WTC11 (cell line): ENCODE results near the gene OLFM3. TPM values are rescaled to one million over a fixed set of nuclear protein-coding genes. Genes with fewer than 3 reads are reported as not detected.

Source experiments
- ATAC-seq: fragments of 200-7000 bp; cut with Tn5 transposase; 2 replicates; pipeline ENCODE4 v1.10.0; 2021; ENCODE audit warnings: mild to moderate bottlenecking, moderate library complexity
- CTCF ChIA-PET: fragments of 300-600 bp; sonication (Branson Sonifier 250); formaldehyde crosslinking; loops from one replicate; lab custom pipeline; 2021; ENCODE audit warnings: antibody characterized with exemption; lab: Charles Lee
- POLR2A ChIA-PET: fragments of 350-600 bp; sonication (Branson Sonifier 250); formaldehyde crosslinking; loops from one replicate; lab custom pipeline; 2021; ENCODE audit warnings: antibody characterized with exemption; lab: Charles Lee
- DNase-seq: peaks from one replicate; pipeline ENCODE4 v3.0.0; 2021; ENCODE audit warnings: low spot score
- H3K27ac Mint-ChIP-seq: 2 replicates; pipeline ENCODE4 v1.8.0; 2021; ENCODE audit warnings: mixed read lengths
- H3K27me3 Mint-ChIP-seq: 2 replicates; pipeline ENCODE4 v1.8.0; 2021; ENCODE audit warnings: low read depth, mild to moderate bottlenecking, moderate library complexity, mixed read lengths
- H3K36me3 Mint-ChIP-seq: 2 replicates; pipeline ENCODE4 v1.8.0; 2021; ENCODE audit warnings: mixed read lengths
- H3K4me1 Mint-ChIP-seq: 2 replicates; pipeline ENCODE4 v1.8.0; 2022; ENCODE audit warnings: mixed read lengths
- H3K4me3 Mint-ChIP-seq: 2 replicates; pipeline ENCODE4 v1.8.0; 2021; ENCODE audit warnings: mild to moderate bottlenecking, moderate library complexity, mixed read lengths
- H3K9me3 Mint-ChIP-seq: 2 replicates; pipeline ENCODE4 v1.8.0; 2021; ENCODE audit warnings: mixed read lengths
- CBFB ChIP-seq: sonication (generic); formaldehyde crosslinking; IDR thresholded peaks from 2 replicates; pipeline ENCODE4 v1.8.1; 2022; ENCODE audit warnings: mild to moderate bottlenecking, low read depth, missing genetic modification reagents
- ERG ChIP-seq: fragments of 250-450 bp; sonication (Bioruptor Pico); IDR thresholded peaks from 2 replicates; pipeline ENCODE4 v1.8.0; 2021; ENCODE audit warnings: mild to moderate bottlenecking
- ESRRA ChIP-seq: sonication (generic); formaldehyde crosslinking; IDR thresholded peaks from 2 replicates; pipeline ENCODE4 v1.8.1; 2022; ENCODE audit warnings: mild to moderate bottlenecking, missing genetic modification reagents, borderline replicate concordance
- FOXK1 ChIP-seq: sonication (generic); formaldehyde crosslinking; IDR thresholded peaks from 2 replicates; pipeline ENCODE4 v1.8.0; 2022; ENCODE audit warnings: mild to moderate bottlenecking, moderate library complexity, missing genetic modification reagents
- IRF1 ChIP-seq: sonication (generic); formaldehyde crosslinking; IDR thresholded peaks from 2 replicates; pipeline ENCODE4 v1.8.0; 2023; ENCODE audit warnings: missing genetic modification reagents
- NR1H2 ChIP-seq: sonication (generic); formaldehyde crosslinking; IDR thresholded peaks from 2 replicates; pipeline ENCODE4 v1.9.0; 2021; ENCODE audit warnings: mild to moderate bottlenecking, moderate library complexity, missing genetic modification reagents
- NR3C1 ChIP-seq: sonication (generic); formaldehyde crosslinking; conservative IDR thresholded peaks from 2 replicates; pipeline ENCODE4 v1.8.1; 2023; ENCODE audit warnings: low read depth, mild to moderate bottlenecking, missing genetic modification reagents
- OVOL2 ChIP-seq: fragments of 250-450 bp; sonication (Bioruptor Pico); IDR thresholded peaks from 2 replicates; pipeline ENCODE4 v1.9.0; 2021; ENCODE audit warnings: mild to moderate bottlenecking, borderline replicate concordance
- PRDM15 ChIP-seq: sonication (generic); formaldehyde crosslinking; IDR thresholded peaks from 2 replicates; pipeline ENCODE4 v1.8.0; 2022; ENCODE audit warnings: missing genetic modification reagents
- PRRX2 ChIP-seq: fragments of 250-450 bp; sonication (Bioruptor Pico); IDR thresholded peaks from 2 replicates; pipeline ENCODE4 v1.8.0; 2021; ENCODE audit warnings: mild to moderate bottlenecking
- RELA ChIP-seq: sonication (generic); formaldehyde crosslinking; IDR thresholded peaks from 2 replicates; pipeline ENCODE4 v1.8.1; 2022; ENCODE audit warnings: missing genetic modification reagents, mild to moderate bottlenecking, borderline replicate concordance
- SP1 ChIP-seq: sonication (generic); formaldehyde crosslinking; conservative IDR thresholded peaks from 2 replicates; pipeline ENCODE4 v1.8.1; 2022; ENCODE audit warnings: missing genetic modification reagents
- TEAD1 ChIP-seq: sonication (generic); formaldehyde crosslinking; IDR thresholded peaks from 2 replicates; pipeline ENCODE4 v1.8.0; 2022; ENCODE audit warnings: mild to moderate bottlenecking, missing genetic modification reagents
- USF1 ChIP-seq: sonication (generic); formaldehyde crosslinking; IDR thresholded peaks from 2 replicates; pipeline ENCODE4 v1.8.0; 2022; ENCODE audit warnings: mild to moderate bottlenecking, missing genetic modification reagents
- ZNF263 ChIP-seq: sonication (generic); formaldehyde crosslinking; IDR thresholded peaks from 2 replicates; pipeline ENCODE4 v1.8.1; 2022; ENCODE audit warnings: low read depth, mild to moderate bottlenecking, moderate library complexity, missing genetic modification reagents
- ZNF532 ChIP-seq: fragments of 250-450 bp; sonication (Bioruptor Pico); IDR thresholded peaks from 2 replicates; pipeline ENCODE4 v1.9.0; 2021; ENCODE audit warnings: mild to moderate bottlenecking, borderline replicate concordance
- total RNA-seq: library from RNA; stranded (reverse); gene quantifications from 3 replicates; pipeline ENCODE4 v1.2.3, GENCODE V29; 2021
- TF ChIP-seq, protein P1 (sequence below): sonication (generic); formaldehyde crosslinking; IDR thresholded peaks from 2 replicates; pipeline ENCODE4 v1.8.0; 2022; ENCODE audit warnings: mild to moderate bottlenecking, missing genetic modification reagents
- TF ChIP-seq, protein P2 (sequence below): sonication (generic); formaldehyde crosslinking; IDR thresholded peaks from 2 replicates; pipeline ENCODE4 v1.8.1; 2023; ENCODE audit warnings: mild to moderate bottlenecking, missing genetic modification reagents
- TF ChIP-seq, protein P3 (sequence below): sonication (generic); formaldehyde crosslinking; IDR thresholded peaks from 2 replicates; pipeline ENCODE4 v1.8.1; 2023; ENCODE audit warnings: mild to moderate bottlenecking, missing genetic modification reagents, moderate library complexity

OLFM3 gene
- total RNA-seq, 1 experiment from 2014 or later: 0.37 TPM

DNA sequence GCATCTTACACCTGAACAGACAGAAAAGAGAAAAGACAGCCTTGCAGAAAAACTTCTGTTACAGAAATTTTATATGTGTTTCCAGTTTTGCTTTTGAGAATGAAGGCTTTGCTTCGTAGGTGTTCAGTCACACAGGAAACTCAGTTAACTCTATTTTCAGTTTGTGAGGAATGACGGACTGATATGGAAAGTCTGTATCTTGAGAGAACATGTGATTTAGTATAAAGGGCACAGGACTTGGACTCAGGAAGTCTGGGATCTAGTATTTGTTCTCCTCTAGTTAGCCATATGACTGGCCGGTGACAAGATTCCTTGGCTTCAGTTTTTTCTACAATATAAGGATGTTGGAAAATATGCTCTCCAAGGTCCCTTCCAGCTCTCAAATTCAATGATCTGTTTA is 149.1 kb downstream of the OLFM3 start:
- no peaks in the 10 kb centered on the region for H3K36me3 Mint-ChIP-seq
- DNase-seq: no peak
- H3K4me3 Mint-ChIP-seq: peak overlapping the region; percentile 14; the same call in 1 of the 2 replicates
- TF ChIP-seq PRRX2 (CRISPR knock-in tag) (no peak), NR3C1 (CRISPR knock-in tag) (no peak)
- H3K4me1 Mint-ChIP-seq: peaks cover 53% of the 10 kb centered on the region
- ATAC-seq: no peak
- no peaks in the 10 kb centered on the region for H3K27me3 Mint-ChIP-seq
- H3K27ac Mint-ChIP-seq: no peak overlapping the region
- CTCF ChIA-PET: no interaction called here
- H3K9me3 Mint-ChIP-seq: no peaks in the 10 kb centered on the region
- POLR2A ChIA-PET: no interaction called here

- CTCF ChIA-PET: interaction anchor here (0.9 kb wide), 1 partner anchor 327 kb away, joined by 5 read pairs; no protein-coding TSS in a partner anchor
- H3K4me1 Mint-ChIP-seq: peaks cover 55% of the 10 kb centered on the region
- H3K27ac Mint-ChIP-seq: no peak overlapping the region; the same call in 1 of the 2 replicates
- H3K9me3 Mint-ChIP-seq: no peaks in the 10 kb centered on the region
- H3K4me3 Mint-ChIP-seq: peak overlapping the region; percentile 69
- peak; percentile 57 for ATAC-seq
- H3K36me3 Mint-ChIP-seq: no peaks in the 10 kb centered on the region
- POLR2A ChIA-PET: no interaction called here
- no peaks in the 10 kb centered on the region for H3K27me3 Mint-ChIP-seq
- no peak for TF ChIP-seq ZNF532 (CRISPR knock-in tag)
- no peak for TF ChIP-seq IRF1 (CRISPR knock-in tag)
- no peak for TF ChIP-seq ZNF263 (CRISPR knock-in tag)
- TF ChIP-seq, protein P1, sequence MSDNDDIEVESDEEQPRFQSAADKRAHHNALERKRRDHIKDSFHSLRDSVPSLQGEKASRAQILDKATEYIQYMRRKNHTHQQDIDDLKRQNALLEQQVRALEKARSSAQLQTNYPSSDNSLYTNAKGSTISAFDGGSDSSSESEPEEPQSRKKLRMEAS: 0 out of 2 replicates have a peak, but pooled peaks have one; percentile 31
- no peak for TF ChIP-seq ERG (CRISPR knock-in tag)
- TF ChIP-seq FOXK1 (CRISPR knock-in tag): no peak
- DNase-seq: peak; percentile 24
Measured at GRCh38 chr1:101846820-101847219, 149.9 kb downstream of the OLFM3 start.

DNA sequence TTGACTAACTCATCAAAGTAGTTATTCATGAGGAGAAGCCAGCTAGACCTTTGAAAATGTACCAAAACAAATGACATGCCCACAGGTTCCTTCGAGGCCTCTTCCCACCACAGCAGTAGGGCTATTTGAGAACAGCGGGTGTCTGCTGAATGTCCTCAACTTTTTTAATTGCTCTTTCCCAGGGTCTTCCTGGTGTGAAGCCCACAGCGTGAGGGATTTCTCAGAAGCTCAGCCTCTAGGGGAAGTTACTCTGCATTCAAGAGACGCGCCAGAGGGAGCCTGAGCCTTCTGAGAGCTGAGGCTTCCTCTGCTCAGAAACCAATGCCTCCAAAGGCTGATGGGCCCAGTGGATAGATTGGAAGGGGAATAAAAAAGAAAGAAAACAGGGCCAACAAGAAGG is 153.6 kb downstream of the OLFM3 start:
- H3K4me1 Mint-ChIP-seq: peaks cover 50% of the 10 kb centered on the region
- DNase-seq: peak; percentile 59
- POLR2A ChIA-PET: no interaction called here
- CTCF ChIA-PET: interaction anchor here (0.6 to 2.0 kb wide), 4 partner anchors 11 to 189 kb away, joined by 3 to 7 read pairs (median 4); partner anchors contain the start of gene OLFM3
- H3K4me3 Mint-ChIP-seq: peak overlapping the region; percentile 32; the same call in 1 of the 2 replicates
- no peaks in the 10 kb centered on the region for H3K36me3 Mint-ChIP-seq
- H3K9me3 Mint-ChIP-seq: no peaks in the 10 kb centered on the region
- ATAC-seq: peak; percentile 94
- H3K27me3 Mint-ChIP-seq: no peaks in the 10 kb centered on the region
- H3K27ac Mint-ChIP-seq: peak overlapping the region; percentile 51; the same call in 1 of the 2 replicates
- TF ChIP-seq RELA (CRISPR knock-in tag): no peak
- no peak for TF ChIP-seq NR1H2 (CRISPR knock-in tag)
- TF ChIP-seq PRDM15 (CRISPR knock-in tag): no peak
- TF ChIP-seq USF1 (CRISPR knock-in tag): no peak
- TF ChIP-seq ESRRA (CRISPR knock-in tag): no peak
- TF ChIP-seq OVOL2 (CRISPR knock-in tag): no peak
- TF ChIP-seq CBFB: no peak
- TF ChIP-seq TEAD1 (CRISPR knock-in tag): peak; percentile 71; the same call in 1 of the 2 replicates
- no peak; the same call in 1 of the 2 replicates for TF ChIP-seq SP1 (CRISPR knock-in tag)
- TF ChIP-seq, protein P2, sequence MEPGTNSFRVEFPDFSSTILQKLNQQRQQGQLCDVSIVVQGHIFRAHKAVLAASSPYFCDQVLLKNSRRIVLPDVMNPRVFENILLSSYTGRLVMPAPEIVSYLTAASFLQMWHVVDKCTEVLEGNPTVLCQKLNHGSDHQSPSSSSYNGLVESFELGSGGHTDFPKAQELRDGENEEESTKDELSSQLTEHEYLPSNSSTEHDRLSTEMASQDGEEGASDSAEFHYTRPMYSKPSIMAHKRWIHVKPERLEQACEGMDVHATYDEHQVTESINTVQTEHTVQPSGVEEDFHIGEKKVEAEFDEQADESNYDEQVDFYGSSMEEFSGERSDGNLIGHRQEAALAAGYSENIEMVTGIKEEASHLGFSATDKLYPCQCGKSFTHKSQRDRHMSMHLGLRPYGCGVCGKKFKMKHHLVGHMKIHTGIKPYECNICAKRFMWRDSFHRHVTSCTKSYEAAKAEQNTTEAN (CRISPR knock-in tag): no peak
- TF ChIP-seq, protein P3, sequence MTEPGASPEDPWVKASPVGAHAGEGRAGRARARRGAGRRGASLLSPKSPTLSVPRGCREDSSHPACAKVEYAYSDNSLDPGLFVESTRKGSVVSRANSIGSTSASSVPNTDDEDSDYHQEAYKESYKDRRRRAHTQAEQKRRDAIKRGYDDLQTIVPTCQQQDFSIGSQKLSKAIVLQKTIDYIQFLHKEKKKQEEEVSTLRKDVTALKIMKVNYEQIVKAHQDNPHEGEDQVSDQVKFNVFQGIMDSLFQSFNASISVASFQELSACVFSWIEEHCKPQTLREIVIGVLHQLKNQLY (CRISPR knock-in tag): no peak
